Measurements from ENCODE around the gene PARD6G.

GRCh38 chr18:80247393-80247841 is at the start of gene PARD6G:
- TF ChIP-seq, protein P1, sequence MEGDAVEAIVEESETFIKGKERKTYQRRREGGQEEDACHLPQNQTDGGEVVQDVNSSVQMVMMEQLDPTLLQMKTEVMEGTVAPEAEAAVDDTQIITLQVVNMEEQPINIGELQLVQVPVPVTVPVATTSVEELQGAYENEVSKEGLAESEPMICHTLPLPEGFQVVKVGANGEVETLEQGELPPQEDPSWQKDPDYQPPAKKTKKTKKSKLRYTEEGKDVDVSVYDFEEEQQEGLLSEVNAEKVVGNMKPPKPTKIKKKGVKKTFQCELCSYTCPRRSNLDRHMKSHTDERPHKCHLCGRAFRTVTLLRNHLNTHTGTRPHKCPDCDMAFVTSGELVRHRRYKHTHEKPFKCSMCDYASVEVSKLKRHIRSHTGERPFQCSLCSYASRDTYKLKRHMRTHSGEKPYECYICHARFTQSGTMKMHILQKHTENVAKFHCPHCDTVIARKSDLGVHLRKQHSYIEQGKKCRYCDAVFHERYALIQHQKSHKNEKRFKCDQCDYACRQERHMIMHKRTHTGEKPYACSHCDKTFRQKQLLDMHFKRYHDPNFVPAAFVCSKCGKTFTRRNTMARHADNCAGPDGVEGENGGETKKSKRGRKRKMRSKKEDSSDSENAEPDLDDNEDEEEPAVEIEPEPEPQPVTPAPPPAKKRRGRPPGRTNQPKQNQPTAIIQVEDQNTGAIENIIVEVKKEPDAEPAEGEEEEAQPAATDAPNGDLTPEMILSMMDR (IDR thresholded peaks at IDR 0.05; ENCODE audit: poor library complexity), result peak; percentile 29
- TF ChIP-seq EZH2 (IDR thresholded peaks at IDR 0.05; ENCODE audit: borderline replicate concordance), result no peak
- TF ChIP-seq EZH2phosphoT487 (IDR thresholded peaks at IDR 0.05; ENCODE audit: low read depth, severe bottlenecking, unreplicated experiment), result no peak
